Dermis microvascular lymphatic vessel endothelial cell (primary cell): ENCODE results near the gene ASTN2. TPM values are rescaled to one million over a fixed set of nuclear protein-coding genes. Genes with fewer than 3 reads are reported as not detected.

Source experiments
- DNase-seq, 2 donors: peaks; one replicate each; pipeline versions ENCODE4 v3.0.0 to v3.0.0-alpha.2; 2010; ENCODE audit warnings: low read depth in 2 of 2
- total RNA-seq: library from RNA; depleted of rRNA; stranded (reverse); fragments of >200 nt; gene quantifications from 2 replicates; pipeline ENCODE4 v1.2.1, GENCODE V29; 2014

ASTN2 gene
- total RNA-seq, 1 donor from 2014 or later = 3.0 TPM

GRCh38 chr9:116753389-116753788 lies 661.5 kb downstream of the ASTN2 start:
- DNase-seq = no peak

GRCh38 chr9:116750510-116750909 lies 664.3 kb downstream of the ASTN2 start:
- DNase-seq = no peak

- no peak for DNase-seq
Measured at GRCh38 chr9:116749772-116750171, 665.1 kb downstream of the ASTN2 start.

GRCh38 chr9:116749176-116749575 lies 665.7 kb downstream of the ASTN2 start:
- no peak for DNase-seq

- no peak for DNase-seq
Measured at GRCh38 chr9:116741742-116742141, 673.1 kb downstream of the ASTN2 start.

- no peak for DNase-seq
Measured at GRCh38 chr9:116741086-116741740, 673.6 kb downstream of the ASTN2 start.

- DNase-seq = peak; percentile 31 to 65
Measured at GRCh38 chr9:116737152-116737546, 677.7 kb downstream of the ASTN2 start.

- no peak for DNase-seq
Measured at GRCh38 chr9:116736399-116737151, 678.3 kb downstream of the ASTN2 start.

GRCh38 chr9:116733010-116733641 lies 681.7 kb downstream of the ASTN2 start:
- no peak for DNase-seq

- no peak for DNase-seq
Measured at GRCh38 chr9:116726602-116727001, 688.3 kb downstream of the ASTN2 start.

GRCh38 chr9:116724123-116724522 lies 690.7 kb downstream of the ASTN2 start:
- no peak for DNase-seq

GRCh38 chr9:116721944-116722343 lies 692.9 kb downstream of the ASTN2 start:
- DNase-seq = no peak

GRCh38 chr9:116721411-116721810 lies 693.4 kb downstream of the ASTN2 start:
- no peak for DNase-seq

GRCh38 chr9:116720111-116720510 lies 694.7 kb downstream of the ASTN2 start:
- DNase-seq = no peak

GRCh38 chr9:116718111-116718510 lies 696.7 kb downstream of the ASTN2 start:
- no peak for DNase-seq

- no peak for DNase-seq
Measured at GRCh38 chr9:116717150-116717549, 697.7 kb downstream of the ASTN2 start.

- DNase-seq = no peak
Measured at GRCh38 chr9:116716438-116716837, 698.4 kb downstream of the ASTN2 start.

- DNase-seq = no peak
Measured at GRCh38 chr9:116715751-116716150, 699.1 kb downstream of the ASTN2 start.

- no peak for DNase-seq
Measured at GRCh38 chr9:116713271-116713670, 701.6 kb downstream of the ASTN2 start.

- no peak for DNase-seq
Measured at GRCh38 chr9:116712781-116713180, 702.1 kb downstream of the ASTN2 start.

- DNase-seq = no peak
Measured at GRCh38 chr9:116706310-116707290, 708.3 kb downstream of the ASTN2 start.
